DMS 273 (cell line): ENCODE results near the gene DOCK7.
"Not testable (repeated sequence)": the region's sequence is repeated elsewhere in the genome, so short reads cannot be mapped to it uniquely, and the experiment has no call there.

Source experiments
- DNase-seq: peaks from one replicate; lab custom pipeline; 2025; ENCODE audit not compliant: unreplicated experiment; lab: John Stamatoyannopoulos, UW

The DOCK7 gene

DNA sequence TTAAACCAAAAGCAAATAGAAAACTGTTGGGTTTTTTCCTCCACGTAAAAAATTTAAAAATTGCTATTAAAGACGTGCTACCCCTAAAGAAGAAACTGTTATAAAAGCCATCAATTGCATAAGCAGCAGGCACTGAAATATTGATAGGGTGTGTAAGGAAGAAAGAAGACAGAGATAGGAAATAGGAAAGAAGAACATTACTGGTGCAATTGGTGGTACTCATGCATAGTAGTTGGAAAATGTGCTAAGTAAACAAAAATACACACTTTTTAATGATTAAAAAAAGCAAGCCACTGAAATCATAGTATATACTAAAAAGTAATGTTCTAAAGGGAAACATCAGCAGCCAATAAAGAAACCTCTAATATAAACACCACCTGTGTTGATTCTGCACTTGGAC is 143.6 kb downstream of the DOCK7 start:
- DNase-seq, result no peak

DNA sequence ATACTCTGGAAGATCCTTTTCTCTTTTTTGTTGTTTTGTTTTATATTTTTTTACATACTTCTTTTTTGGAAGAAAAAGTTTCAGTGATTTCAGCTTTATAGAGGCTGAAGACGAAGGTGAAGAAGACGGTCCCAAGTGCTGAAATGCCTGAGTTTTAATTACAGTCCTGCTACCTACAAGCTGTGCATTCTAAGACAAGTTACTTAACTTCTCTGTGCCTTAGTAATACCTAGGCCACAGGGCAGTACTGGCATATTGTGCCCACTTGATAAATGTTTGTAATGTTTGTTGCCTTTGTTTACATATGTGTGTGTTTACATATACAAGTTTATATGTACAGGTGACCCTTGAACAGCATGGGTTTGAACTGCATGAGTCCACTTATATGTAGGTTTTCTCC is 147.1 kb downstream of the DOCK7 start:
- DNase-seq, result no peak

DNA sequence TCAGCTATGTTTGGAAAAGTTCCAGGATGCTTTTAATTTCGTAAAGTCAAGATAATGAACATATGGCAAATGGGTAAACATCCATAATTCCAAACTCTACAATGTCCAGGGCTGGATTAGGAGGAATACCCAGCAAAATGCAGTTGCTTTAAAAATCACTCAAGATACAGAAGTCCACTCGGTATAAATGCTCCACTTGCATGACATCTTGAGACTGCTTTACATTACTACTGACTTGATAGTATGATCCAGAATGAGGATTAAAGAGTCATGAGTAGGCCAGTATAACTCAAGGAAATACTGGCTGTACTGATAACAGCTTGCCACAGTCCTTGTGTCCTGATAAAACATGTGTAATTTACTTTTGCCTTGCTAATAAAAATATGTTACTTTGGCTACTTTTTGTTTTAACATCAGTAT is 149.1 kb downstream of the DOCK7 start:
- DNase-seq, result peak; percentile 11

DNA sequence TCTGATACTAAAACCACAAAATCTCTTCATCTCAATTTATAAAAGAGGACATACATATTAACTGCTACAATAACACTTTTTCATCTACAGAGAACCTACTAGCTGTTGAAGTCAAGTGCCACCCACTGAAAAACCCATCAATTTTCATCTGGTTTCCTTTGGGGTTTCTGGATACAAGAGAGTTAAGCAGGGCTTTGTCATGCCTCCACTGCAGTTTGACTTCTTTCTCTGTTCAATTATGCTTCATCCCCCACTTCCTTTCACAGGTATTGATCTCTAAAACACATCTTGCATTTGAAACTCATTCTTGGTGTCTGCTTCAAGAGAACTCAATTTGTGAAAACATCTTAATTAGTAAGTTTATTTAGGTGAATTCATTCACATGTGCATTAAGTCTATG is 151.3 kb downstream of the DOCK7 start:
- DNase-seq, result no peak

DNA sequence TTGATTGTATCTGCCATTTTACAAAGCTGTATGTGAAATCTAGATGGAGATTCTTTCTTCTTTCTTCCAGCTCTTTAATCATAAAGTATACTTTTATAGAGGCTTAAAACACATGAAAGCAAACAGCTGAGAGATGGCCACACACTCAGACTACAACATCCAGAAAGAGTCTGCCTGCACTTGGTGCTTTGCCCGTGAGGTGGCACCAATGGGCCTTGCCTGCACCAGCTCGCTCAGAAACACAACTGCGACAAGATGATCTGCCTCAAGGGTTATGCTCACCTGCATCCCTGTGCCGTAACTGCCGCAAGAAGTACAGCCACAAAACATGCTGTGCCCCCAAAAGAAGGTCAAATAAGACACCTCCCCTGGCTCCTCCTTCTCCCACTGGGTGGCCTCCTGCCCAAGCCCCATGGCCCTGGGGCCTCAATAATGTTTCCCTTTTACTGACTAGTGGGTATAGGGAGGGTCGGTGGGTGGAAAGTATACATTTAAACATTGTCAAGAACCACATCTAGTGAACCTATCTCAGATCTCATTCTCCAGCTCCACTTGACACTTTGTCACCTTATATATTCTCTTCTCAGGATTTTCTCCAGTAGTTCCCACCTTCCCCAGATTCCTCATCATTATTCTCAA is 157.6 kb downstream of the DOCK7 start:
- DNase-seq, result peak; percentile 53

DNA sequence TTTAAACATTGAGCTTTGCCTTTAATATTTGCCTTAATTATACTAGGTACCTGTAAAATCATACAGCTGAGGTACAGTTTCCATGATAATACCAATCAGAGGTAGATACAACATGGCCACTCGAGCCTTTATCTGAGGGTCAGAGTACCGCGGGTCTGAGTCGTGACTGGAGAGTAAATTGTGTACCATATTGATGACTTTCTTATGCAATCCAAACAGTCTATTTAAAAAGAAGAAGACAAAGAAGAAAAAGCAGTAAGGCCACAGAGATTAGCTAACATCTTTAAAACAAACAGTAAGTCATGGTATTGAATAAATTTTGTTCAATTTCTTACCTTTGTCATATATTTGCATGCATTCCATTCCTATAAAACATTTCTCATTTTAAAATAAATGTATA is 159.0 kb downstream of the DOCK7 start:
- DNase-seq, result no peak

DNA sequence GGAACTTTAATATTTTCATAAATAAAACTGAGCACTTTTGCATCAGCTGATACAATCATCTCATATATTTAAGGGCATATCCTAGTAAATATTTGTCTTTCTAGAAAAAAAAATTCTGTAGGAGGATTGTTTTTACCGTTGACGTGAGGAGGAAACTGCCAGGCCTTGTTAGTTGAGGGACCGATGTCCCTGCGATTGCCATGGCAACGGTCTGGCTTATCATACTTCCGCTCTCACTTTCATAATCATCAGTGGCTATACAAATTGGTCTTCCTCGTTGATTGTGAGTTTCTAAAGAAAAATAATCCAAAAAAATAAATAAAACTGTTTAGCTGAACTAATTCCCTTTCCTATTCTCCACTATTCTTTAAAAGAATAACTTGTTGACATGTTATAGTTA is 160.2 kb downstream of the DOCK7 start:
- no peak for DNase-seq

DNA sequence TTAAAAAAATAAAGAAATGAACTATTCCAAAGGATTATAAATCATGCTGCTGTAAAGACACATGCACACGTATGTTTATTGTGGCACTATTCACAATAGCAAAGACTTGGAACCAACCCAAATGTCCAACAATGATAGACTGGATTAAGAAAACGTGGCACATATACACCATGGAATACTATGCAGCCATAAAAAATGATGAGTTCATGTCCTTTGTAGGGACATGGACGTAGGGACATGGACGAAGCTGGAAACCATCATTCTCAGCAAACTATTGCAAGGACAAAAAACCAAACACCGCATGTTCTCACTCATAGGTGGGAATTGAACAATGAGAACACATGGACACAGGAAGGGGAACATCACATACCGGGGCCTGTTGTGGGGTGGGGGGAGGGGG is 160.8 kb downstream of the DOCK7 start:
- not testable (repeated sequence) for DNase-seq

DNA sequence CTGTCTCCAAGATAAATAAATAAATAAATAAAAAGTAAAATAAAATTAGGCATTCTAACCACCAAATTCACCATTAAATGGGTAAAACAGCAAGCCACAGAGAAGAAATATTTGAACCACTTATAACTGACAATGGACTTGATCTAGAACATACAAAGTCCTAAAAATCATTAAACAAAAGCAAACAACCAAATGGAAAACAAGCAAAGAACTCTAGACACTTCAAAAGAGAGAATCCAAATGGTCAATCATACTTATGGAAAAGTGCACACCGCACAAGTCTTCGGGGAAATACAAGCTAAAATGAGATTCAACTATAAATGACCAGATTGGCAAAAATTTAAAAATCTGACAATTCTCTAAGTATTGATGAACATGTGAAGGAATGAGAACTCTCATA is 164.3 kb downstream of the DOCK7 start:
- DNase-seq, result no peak

DNA sequence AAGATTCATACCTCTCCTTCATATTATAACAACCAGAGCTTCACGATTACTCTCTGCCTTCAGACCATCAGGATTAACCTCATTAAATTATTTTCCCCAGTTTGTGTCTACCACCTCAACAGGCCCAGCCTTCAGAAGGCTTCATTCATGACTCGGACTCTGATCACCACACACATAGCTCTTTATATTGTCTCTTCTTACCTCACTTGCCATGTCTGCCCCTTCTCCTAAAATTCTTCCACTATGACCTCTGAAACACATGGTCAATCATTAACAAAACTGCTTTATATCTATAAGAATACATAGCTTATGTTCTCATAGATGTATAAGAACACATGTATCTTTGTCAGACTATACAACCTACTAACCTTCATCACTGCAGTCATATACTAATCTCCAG is 171.6 kb downstream of the DOCK7 start:
- no peak for DNase-seq

DNA sequence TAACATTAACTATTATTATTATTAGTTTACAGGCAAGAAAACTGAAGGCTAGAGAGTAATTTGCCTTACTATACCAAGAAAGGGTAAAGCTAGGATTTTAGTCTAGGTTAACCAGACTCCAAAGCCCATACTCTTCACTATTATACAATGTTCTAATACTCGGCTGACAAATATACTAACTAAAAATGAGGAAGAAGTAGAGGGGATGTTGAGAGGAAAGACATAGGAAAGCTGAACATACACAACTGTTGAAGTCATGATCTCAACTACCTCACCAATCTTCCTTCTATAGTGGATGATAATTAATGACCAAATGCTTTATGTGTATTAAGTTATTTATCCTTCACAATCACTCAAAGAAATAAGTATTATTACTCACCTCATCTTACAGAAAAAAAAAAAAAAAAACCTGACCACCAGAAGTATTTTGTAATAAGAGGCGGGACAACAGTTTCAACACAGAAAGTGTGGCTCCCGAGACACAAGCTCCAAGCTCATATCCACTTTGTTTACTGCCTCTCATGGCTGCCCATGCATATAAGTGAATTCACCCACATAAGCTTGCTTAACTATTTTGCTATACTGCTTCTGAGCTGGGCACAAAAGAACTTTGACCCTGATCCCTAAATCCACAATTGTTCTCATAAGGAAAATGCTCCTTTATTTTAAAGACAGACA is 173.3 kb downstream of the DOCK7 start:
- DNase-seq, result no peak

DNA sequence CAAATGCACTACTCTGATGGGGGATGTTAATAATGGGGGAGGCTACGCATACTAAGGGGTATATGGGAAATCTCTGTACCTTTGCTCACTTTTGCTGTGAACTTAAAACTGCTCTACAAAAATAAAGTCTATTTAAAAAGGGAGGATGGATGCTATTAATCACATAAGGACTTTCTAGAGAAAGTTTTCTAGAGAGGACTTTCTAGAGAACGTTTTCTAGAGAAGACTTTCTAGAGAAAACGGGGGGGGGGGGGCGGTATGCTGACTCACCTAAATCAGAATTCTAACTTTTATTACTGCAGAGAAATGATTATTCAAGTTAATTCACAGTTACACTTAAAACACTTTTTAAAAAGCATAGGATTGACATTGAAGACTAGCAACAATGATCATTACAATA is 175.2 kb downstream of the DOCK7 start:
- DNase-seq, result no peak

DNA sequence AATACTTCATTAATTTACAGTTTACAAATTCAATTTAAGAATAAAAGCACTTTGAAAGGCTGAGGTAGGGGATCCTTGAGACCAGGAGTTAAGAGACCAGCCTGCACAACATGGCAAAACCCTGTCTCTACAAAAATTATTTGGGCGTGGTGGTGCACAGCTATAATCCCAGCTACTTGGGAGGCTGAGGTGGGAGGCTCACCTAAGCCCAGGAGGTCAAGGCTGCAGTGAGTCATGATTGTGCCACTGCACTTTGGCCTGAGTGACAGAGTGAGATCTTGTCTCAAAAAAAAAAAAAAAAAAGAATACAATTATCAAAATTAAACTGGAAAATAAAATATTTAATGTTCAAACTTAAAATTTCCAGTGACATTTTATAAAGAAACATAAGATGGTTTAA is 179.2 kb downstream of the DOCK7 start:
- DNase-seq, result no peak

DNA sequence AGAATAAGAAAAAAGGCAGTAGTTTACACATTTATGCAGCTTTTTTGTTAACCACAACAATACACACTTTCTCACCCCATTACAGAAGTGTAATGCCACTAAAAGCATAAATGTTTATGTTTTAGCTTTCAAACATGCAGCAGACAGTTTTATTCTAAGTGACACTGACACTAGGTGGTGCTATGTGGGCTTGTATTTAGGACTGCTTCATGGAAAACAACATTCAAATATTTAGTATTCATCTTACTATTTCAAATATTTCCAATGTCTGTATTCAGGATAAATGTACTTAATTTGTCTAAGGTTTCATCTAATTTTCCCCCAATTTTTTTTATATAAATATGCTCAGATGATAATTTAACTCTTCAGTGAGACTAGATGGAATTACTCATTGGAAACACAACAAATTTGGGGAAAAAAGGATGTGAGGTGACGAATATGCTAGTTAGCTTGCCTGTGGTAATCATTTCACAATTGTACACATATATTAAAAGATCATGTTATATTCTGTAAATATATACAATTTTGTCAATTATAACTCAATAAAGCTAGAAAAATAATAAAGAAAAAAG is 179.9 kb downstream of the DOCK7 start:
- peak; percentile 67 for DNase-seq

DNA sequence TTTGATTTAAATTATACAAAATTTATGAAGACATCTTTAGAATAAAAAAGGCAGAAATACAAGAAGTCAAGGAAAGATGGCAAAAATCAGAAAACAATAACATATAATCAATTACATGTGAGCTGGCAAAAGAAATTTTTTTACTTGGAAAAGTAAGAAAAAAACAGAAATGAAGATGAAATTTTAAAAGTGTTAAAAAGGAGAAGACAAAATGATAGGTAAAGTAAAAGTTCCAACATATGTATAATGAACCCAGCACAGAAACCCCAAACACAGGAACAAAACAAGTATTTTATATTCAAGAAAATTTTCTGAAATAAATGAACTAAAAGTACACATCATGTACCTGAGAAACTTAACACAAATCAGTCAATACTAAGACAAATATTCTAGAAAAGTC is 188.0 kb downstream of the DOCK7 start:
- no peak for DNase-seq

DNA sequence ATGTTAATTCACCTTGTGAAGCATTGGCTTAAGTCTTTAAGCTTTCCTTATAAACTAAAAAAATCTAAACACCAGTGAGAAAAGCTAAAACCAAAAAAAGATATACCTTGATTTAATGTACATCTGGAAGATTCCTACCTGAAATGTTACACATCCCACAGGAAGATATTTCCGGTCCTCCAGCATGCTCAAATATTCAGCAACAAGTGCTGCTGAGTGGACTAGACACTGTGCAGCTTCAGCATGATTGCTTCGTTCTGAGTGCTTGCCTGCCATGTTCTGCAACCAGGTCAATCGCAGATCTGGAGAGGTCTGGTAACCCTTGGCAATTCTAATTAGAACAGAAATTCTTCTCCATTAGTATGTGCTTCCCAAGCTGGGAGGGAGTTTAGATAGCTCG is 194.0 kb downstream of the DOCK7 start:
- DNase-seq, result no peak

DNA sequence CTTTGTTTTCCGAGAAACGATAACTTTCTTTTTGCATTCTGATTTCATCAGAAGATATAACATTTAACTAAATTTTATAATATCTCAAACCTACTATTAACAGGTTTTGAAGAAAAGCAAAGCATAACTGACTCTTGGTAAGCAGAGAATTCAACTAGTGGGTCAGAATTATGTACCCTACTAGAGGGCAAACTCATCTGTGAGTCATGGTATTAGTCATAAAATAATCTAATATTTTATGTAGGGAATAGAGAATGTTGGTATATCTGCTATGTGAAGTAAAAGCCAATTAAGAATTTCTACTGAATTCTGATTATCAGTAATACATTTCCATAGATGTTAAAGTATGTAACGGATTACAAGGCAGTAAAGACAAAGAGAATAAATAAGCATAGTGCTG is 194.5 kb downstream of the DOCK7 start:
- DNase-seq, result no peak

DNA sequence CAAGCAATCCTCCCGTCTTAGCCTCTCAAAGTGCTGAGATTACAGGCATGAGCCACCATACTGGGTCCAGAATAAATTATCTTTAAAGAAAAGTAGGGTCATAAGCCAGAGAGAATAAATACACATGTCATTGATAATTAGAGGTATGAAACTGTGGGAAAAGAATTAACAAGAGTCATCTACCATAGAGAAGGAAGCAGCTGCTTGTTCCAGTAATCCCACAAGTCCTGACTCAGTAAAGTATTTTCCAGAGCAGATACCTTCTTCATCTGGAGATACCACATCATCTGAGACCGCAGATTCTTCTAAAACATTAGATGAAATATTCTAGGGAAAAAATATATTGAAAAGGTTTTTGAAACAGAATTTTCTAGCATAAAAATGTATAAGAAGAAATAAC is 195.7 kb downstream of the DOCK7 start:
- no peak for DNase-seq

DNA sequence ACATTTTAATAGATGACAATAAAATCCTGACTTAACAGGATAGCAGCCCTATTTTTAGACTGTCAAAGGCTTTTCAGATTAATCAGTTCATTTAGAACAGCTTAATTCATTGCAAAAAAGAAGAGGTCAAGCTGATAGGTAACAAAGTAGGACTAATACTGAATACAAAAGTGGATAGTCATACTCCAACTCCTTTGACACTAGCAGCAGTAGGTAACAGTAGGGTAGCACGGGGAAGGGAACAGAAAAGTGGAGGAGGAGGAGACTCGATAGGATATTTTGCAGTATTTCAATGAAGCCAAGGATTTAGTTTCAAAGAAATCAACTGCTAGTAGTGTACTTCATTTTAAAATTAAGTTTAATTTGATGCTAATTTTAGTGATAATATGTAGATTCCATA is 200.2 kb downstream of the DOCK7 start:
- no peak for DNase-seq

DNA sequence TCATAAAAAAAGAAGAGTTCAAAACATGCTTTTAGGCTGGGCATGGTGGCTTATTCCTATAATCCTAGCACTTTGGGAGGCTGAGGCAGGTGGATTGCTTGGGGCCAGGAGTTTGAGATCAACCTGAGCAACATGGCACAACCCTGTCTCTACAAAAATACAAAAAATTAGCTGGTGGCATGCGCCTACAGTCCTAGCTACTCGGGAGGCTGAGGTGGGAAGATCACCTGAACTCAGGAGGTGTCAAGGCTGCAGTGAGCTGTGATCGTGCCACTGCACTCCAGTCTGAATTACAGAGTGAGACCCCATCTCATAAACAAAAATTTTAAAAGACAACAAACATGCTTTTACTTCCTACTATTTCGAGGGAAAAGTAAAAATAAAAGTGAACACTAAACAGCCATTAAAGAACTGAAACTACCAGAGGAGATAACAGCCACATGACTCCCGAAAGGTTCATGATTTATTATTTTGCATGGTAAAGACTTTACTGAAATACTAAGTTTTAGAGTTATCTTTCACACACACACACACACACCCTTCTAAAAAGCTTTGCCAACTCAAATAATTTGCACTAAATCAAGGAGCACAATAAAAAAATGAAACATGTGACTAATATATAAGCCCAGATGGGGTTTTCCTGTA is 203.2 kb downstream of the DOCK7 start:
- DNase-seq, result no peak

DNA sequence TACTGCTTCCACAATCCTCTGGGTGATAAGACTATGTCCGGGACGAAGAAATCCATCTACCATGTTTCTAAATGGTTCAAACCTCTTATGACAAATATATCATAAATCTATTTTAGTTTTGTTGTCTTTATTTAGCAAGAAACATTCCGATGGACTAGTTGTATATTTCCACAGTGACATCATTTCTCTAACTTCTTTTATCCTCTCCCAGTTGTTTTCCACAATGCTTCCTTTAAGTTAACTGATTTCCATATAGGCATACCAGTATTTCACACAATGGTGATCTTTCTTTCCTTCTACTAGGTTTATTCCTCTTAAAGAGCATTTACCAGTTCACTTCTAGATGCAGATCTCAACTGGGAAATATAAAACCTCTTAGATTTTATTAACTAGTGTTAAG is 206.5 kb downstream of the DOCK7 start:
- no peak for DNase-seq

DNA sequence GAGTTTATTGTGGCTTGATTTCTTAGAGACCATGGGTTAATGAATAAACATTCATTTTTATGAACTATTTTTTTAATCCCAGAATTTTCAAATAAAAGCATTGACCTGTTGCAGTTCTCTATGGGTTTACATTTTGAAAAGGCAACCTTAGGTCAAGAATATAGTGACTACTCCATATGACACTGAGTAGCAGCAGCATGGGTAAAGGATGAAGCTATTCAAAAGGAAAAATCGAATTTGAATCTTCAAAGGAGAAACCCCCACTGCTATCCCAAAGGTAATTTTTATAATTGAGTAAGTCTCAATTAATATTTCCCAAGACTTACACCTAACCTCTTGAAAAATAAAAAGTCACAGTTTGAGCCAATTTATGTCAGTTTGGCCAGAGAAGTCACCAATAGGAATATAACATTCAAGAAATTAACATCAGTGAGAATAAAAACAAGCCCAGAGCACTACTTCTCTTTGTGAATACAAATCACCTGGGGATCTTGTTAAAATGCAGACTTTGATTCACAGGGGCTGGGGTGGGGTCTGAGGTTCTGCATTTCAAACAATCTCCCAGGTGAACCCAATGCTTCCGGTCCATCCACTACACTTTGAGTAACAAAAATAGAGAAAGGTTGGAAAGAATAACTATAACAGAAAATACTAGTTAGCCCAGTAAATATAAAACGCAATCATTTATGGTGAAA is 211.5 kb downstream of the DOCK7 start:
- no peak for DNase-seq
